K562 (cell line): ENCODE measurements around the gene RAB31. TPM values are rescaled to one million over a fixed set of nuclear protein-coding genes. Genes with fewer than 3 reads are reported as not detected.

Experiments
- BCL6 ChIP-seq: fragments of 250-450 bp; sonication (Bioruptor Pico); IDR thresholded peaks from 2 replicates; pipeline ENCODE4 v1.4.0; 2020
- ERF ChIP-seq: fragments of 450-650 bp; formaldehyde crosslinking; IDR thresholded peaks from 2 replicates; pipeline ENCODE4 v1.4.0; 2020; ENCODE audit warnings: mild to moderate bottlenecking, mixed read lengths
- HDAC6 ChIP-seq: IDR thresholded peaks from 2 replicates; pipeline ENCODE4 v1.6.1; 2012; ENCODE audit warnings: low read depth, mild to moderate bottlenecking, control low read depth, inconsistent platforms, low read length, moderate library complexity
- RBM39 ChIP-seq: fragments of 200-400 bp; formaldehyde crosslinking; optimal IDR thresholded peaks from 2 replicates; pipeline ENCODE3; 2018; ENCODE audit warnings: low read depth, low read length
- SOX6 ChIP-seq: fragments of 450-650 bp; IDR thresholded peaks from 2 replicates; pipeline ENCODE4 v1.6.1; 2014; ENCODE audit warnings: mild to moderate bottlenecking
- SRF ChIP-seq, 2 experiments: fragments of 250-450, 450-650 bp in 1 of 2; sonication (Bioruptor Pico) in 1 of 2; sonication (generic) in 1 of 2; formaldehyde crosslinking; IDR thresholded peaks; 2 replicates each; pipeline versions ENCODE4 v1.5.0 to v1.5.1; 2020 to 2022; ENCODE audit warnings: mild to moderate bottlenecking in 1 of 2, missing genetic modification reagents in 1 of 2
- ZNF354B ChIP-seq: fragments of 250-450 bp; sonication (Bioruptor Pico); IDR thresholded peaks from 2 replicates; pipeline ENCODE4 v1.4.0; 2020
- ZNF644 ChIP-seq: fragments of 200-800 bp; sonication (Bioruptor generic); IDR thresholded peaks from 2 replicates; pipeline ENCODE4 v1.6.1; 2016; ENCODE audit warnings: low read depth, missing genetic modification characterization, missing compliant biosample characterization
- polyA plus RNA-seq, 8 experiments: library from polyadenylated mRNA; depleted of rRNA in 4 of 8; stranded (reverse) in 5 of 8; unstranded in 3 of 8; fragments of >200 nt; fragmentation: Nextera tagmentation in 2 of 8; fragmentation: Illumina TruSeq in 1 of 8; extraction: Ambion mirVana in 2 of 8; extraction: Trizol in 1 of 8; gene quantifications; 2 replicates each; pipeline versions ENCODE4 v1.2.1 to v1.2.3, GENCODE V29; 2011 to 2014; ENCODE audit warnings: inconsistent platforms in 1 of 8, missing spikeins in 1 of 8
- total RNA-seq, 7 experiments: library from RNA; depleted of rRNA in 6 of 7; stranded (reverse); fragments of >200 nt in 6 of 7; fragmentation: Illumina TruSeq in 2 of 7; extraction: Trizol in 2 of 7; gene quantifications; 2 replicates each; pipeline versions ENCODE4 v1.2.1 to v1.2.3, GENCODE V29; 2011 to 2021; ENCODE audit warnings: low replicate concordance in 1 of 7
- TF ChIP-seq, protein P1 (sequence below): fragments of 250-450 bp; sonication (Bioruptor Pico); IDR thresholded peaks from 2 replicates; pipeline ENCODE4 v1.4.0; 2020
- TF ChIP-seq, protein P2 (sequence below): fragments of 450-650 bp; IDR thresholded peaks from 2 replicates; pipeline ENCODE4 v1.6.1; 2014; ENCODE audit warnings: low read depth, mild to moderate bottlenecking, moderate library complexity, borderline replicate concordance
- TF ChIP-seq, protein P3 (sequence below): fragments of 250-450 bp; sonication (Bioruptor Pico); IDR thresholded peaks from 2 replicates; pipeline ENCODE4 v1.6.1; 2021; ENCODE audit warnings: mild to moderate bottlenecking
- TF ChIP-seq, protein P4 (sequence below): sonication (generic); formaldehyde crosslinking; IDR thresholded peaks from 2 replicates; pipeline ENCODE4 v1.4.0; 2020; ENCODE audit warnings: mild to moderate bottlenecking, missing genetic modification reagents
- TF ChIP-seq, protein P5 (sequence below), 2 experiments: fragments of 450-650 bp in 1 of 2; sonication (generic) in 1 of 2; formaldehyde crosslinking in 1 of 2; IDR thresholded peaks in 1 of 2; conservative IDR thresholded peaks in 1 of 2; 2 replicates each; pipeline versions ENCODE4 v1.6.1 to v1.8.1; 2016 to 2023; ENCODE audit warnings: mild to moderate bottlenecking in 2 of 2, moderate library complexity in 2 of 2, inconsistent platforms in 1 of 2, missing genetic modification reagents in 1 of 2
- TF ChIP-seq, protein P6 (sequence below): fragments of 450-650 bp; IDR thresholded peaks from 2 replicates; pipeline ENCODE4 v1.6.1; 2016; ENCODE audit warnings: antibody characterized with exemption

RAB31 gene
- total and polyA plus RNA-seq, 9 of the 15 experiments (the other 6 are each of a cell fraction or from before 2014, with no cell fraction given), result 20.7 to 70.4 (median 41.3) TPM

DNA sequence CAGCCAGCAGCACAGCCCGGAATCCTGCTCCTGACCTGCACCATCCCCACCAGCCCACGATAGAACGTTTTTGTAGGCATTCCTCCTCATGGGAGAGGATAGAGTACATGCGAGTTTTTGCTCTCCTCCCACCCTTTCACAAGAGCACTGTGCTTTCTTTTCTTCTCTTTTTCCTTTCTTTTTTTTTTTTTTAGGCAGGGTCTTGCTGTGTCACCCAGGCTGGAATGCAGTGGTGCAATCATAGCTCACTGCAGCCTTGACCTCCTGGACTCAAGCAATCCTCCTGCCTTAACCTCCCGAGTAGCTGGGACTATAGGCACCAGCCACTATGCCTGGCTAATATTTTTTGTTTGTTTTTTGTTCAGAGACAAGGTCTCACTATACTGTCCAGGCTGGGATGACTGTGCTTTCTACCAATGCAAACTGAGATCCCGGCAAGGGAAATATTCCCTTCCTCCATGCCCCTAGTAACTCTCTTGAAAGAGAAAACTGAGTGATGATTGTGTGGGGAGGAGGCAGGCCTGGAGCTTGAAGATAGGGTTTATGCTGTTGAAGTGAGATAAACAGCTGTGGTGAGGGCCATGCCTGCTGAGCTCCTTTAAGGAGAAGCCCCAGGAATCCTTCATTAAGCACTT, 95.1 kb downstream of the RAB31 start (continued):
- TF ChIP-seq, protein P1, sequence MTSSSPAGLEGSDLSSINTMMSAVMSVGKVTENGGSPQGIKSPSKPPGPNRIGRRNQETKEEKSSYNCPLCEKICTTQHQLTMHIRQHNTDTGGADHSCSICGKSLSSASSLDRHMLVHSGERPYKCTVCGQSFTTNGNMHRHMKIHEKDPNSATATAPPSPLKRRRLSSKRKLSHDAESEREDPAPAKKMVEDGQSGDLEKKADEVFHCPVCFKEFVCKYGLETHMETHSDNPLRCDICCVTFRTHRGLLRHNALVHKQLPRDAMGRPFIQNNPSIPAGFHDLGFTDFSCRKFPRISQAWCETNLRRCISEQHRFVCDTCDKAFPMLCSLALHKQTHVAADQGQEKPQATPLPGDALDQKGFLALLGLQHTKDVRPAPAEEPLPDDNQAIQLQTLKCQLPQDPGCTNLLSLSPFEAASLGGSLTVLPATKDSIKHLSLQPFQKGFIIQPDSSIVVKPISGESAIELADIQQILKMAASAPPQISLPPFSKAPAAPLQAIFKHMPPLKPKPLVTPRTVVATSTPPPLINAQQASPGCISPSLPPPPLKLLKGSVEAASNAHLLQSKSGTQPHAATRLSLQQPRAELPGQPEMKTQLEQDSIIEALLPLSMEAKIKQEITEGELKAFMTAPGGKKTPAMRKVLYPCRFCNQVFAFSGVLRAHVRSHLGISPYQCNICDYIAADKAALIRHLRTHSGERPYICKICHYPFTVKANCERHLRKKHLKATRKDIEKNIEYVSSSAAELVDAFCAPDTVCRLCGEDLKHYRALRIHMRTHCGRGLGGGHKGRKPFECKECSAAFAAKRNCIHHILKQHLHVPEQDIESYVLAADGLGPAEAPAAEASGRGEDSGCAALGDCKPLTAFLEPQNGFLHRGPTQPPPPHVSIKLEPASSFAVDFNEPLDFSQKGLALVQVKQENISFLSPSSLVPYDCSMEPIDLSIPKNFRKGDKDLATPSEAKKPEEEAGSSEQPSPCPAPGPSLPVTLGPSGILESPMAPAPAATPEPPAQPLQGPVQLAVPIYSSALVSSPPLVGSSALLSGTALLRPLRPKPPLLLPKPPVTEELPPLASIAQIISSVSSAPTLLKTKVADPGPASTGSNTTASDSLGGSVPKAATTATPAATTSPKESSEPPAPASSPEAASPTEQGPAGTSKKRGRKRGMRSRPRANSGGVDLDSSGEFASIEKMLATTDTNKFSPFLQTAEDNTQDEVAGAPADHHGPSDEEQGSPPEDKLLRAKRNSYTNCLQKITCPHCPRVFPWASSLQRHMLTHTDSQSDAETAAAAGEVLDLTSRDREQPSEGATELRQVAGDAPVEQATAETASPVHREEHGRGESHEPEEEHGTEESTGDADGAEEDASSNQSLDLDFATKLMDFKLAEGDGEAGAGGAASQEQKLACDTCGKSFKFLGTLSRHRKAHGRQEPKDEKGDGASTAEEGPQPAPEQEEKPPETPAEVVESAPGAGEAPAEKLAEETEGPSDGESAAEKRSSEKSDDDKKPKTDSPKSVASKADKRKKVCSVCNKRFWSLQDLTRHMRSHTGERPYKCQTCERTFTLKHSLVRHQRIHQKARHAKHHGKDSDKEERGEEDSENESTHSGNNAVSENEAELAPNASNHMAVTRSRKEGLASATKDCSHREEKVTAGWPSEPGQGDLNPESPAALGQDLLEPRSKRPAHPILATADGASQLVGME, result no peak
- TF ChIP-seq SOX6 (peak; percentile 96), BCL6 (CRISPR knock-in tag) (no peak; the same call in 1 of the 2 replicates), ZNF644 (tag) (peak; percentile 79; the same call in 1 of the 2 replicates), RBM39 (no peak), ZNF354B (CRISPR knock-in tag) (no peak), ERF (CRISPR knock-in tag) (no peak), HDAC6 (no peak), SRF (CRISPR knock-in tag; IDR thresholded peaks at IDR 0.05) (peak in 1 of 2 experiments; percentile 74; a peak in 2 of 4 replicates)
- TF ChIP-seq, protein P2, sequence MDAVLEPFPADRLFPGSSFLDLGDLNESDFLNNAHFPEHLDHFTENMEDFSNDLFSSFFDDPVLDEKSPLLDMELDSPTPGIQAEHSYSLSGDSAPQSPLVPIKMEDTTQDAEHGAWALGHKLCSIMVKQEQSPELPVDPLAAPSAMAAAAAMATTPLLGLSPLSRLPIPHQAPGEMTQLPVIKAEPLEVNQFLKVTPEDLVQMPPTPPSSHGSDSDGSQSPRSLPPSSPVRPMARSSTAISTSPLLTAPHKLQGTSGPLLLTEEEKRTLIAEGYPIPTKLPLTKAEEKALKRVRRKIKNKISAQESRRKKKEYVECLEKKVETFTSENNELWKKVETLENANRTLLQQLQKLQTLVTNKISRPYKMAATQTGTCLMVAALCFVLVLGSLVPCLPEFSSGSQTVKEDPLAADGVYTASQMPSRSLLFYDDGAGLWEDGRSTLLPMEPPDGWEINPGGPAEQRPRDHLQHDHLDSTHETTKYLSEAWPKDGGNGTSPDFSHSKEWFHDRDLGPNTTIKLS, result no peak
- TF ChIP-seq, protein P3, sequence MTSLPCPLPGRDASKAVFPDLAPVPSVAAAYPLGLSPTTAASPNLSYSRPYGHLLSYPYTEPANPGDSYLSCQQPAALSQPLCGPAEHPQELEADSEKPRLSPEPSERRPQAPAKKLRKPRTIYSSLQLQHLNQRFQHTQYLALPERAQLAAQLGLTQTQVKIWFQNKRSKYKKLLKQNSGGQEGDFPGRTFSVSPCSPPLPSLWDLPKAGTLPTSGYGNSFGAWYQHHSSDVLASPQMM (CRISPR knock-in tag), result no peak
- TF ChIP-seq, protein P4, sequence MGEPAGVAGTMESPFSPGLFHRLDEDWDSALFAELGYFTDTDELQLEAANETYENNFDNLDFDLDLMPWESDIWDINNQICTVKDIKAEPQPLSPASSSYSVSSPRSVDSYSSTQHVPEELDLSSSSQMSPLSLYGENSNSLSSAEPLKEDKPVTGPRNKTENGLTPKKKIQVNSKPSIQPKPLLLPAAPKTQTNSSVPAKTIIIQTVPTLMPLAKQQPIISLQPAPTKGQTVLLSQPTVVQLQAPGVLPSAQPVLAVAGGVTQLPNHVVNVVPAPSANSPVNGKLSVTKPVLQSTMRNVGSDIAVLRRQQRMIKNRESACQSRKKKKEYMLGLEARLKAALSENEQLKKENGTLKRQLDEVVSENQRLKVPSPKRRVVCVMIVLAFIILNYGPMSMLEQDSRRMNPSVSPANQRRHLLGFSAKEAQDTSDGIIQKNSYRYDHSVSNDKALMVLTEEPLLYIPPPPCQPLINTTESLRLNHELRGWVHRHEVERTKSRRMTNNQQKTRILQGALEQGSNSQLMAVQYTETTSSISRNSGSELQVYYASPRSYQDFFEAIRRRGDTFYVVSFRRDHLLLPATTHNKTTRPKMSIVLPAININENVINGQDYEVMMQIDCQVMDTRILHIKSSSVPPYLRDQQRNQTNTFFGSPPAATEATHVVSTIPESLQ, result peak; percentile 88
- TF ChIP-seq, protein P5, sequence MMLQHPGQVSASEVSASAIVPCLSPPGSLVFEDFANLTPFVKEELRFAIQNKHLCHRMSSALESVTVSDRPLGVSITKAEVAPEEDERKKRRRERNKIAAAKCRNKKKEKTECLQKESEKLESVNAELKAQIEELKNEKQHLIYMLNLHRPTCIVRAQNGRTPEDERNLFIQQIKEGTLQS (IDR thresholded peaks at IDR 0.05), result peak; percentile 82
- TF ChIP-seq, protein P5 (CRISPR knock-in tag; conservative IDR thresholded peaks at IDR 0.05), result no peak
- TF ChIP-seq, protein P6, sequence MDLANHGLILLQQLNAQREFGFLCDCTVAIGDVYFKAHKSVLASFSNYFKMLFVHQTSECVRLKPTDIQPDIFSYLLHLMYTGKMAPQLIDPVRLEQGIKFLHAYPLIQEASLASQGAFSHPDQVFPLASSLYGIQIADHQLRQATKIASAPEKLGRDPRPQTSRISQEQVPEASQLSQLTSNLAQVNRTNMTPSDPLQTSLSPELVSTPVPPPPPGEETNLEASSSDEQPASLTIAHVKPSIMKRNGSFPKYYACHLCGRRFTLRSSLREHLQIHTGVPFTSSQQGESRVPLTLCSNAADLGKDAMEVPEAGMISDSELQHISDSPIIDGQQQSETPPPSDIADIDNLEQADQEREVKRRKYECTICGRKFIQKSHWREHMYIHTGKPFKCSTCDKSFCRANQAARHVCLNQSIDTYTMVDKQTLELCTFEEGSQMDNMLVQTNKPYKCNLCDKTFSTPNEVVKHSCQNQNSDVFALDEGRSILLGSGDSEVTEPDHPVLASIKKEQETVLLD, result 0 out of 2 replicates have a peak, but pooled peaks have one; percentile 74
